CD14-positive monocyte (primary cell): Measurements from ENCODE around the gene RTN4IP1. TPM values are rescaled to one million over a fixed set of nuclear protein-coding genes. Genes with fewer than 3 reads are reported as not detected.
"Not testable (repeated sequence)": the region's sequence is repeated elsewhere in the genome, so short reads cannot be mapped to it uniquely, and the experiment has no call there.

Source experiments
- DNase-seq, 3 donors: peaks; one replicate each; pipeline ENCODE4 v3.0.0-alpha.2; 2011 to 2022
- H2AFZ ChIP-seq: 2 replicates; pipeline ENCODE4 v1.6.0; 2012; ENCODE audit warnings: mild to moderate bottlenecking, low read depth, low read length, inconsistent platforms; ENCODE audit not compliant: insufficient read depth, poor library complexity, severe bottlenecking
- H3K27ac ChIP-seq, 2 donors: 1 replicate in 1 of 2; 2 replicates in 1 of 2; pipeline ENCODE4 v1.5.1; 2012 to 2013; ENCODE audit warnings: low read length in 2 of 2, control low read depth in 1 of 2, inconsistent platforms in 1 of 2, low read depth in 1 of 2, mild to moderate bottlenecking in 1 of 2
- H3K27me3 ChIP-seq, 2 donors: one replicate each; pipeline versions ENCODE4 v1.6.0 to v1.6.1; 2011 to 2013; ENCODE audit warnings: low read length in 2 of 2; ENCODE audit not compliant: control insufficient read depth in 2 of 2, insufficient read depth in 2 of 2
- H3K36me3 ChIP-seq, 2 donors: replicated peaks in 1 of 2; 1 replicate in 1 of 2; 2 replicates in 1 of 2; pipeline versions ENCODE4 v1.5.1 to v1.6.1; 2012 to 2013; ENCODE audit warnings: low read length in 2 of 2, control low read depth in 1 of 2, inconsistent platforms in 1 of 2, mild to moderate bottlenecking in 1 of 2; ENCODE audit not compliant: insufficient read depth in 2 of 2, control insufficient read depth in 1 of 2
- H3K4me1 ChIP-seq, 2 donors: 1 replicate in 1 of 2; 2 replicates in 1 of 2; pipeline versions ENCODE4 v1.5.1 to v1.6.1; 2012 to 2013; ENCODE audit warnings: low read length in 2 of 2, control low read depth in 1 of 2, inconsistent platforms in 1 of 2, mild to moderate bottlenecking in 1 of 2, moderate library complexity in 1 of 2; ENCODE audit not compliant: insufficient read depth in 2 of 2, control insufficient read depth in 1 of 2
- H3K4me2 ChIP-seq: replicated peaks from 2 replicates; pipeline ENCODE3; 2012; ENCODE audit warnings: low read length, moderate library complexity, mild to moderate bottlenecking; ENCODE audit not compliant: poor library complexity, severe bottlenecking; ENCODE audit errors: extremely low read depth
- H3K4me3 ChIP-seq, 3 experiments: fragments of 200-600 bp in 1 of 3; sonication (generic) in 1 of 3; replicated peaks in 1 of 3; 1 replicate in 2 of 3; 2 replicates in 1 of 3; pipeline ENCODE4 v1.5.1; 2011 to 2013; ENCODE audit warnings: low read length in 3 of 3, mild to moderate bottlenecking in 3 of 3, control low read depth in 2 of 3, low read depth in 2 of 3, inconsistent platforms in 1 of 3, moderate library complexity in 1 of 3
- H3K79me2 ChIP-seq: 2 replicates; pipeline ENCODE4 v1.6.0; 2012; ENCODE audit warnings: mild to moderate bottlenecking, control low read depth, inconsistent platforms, low read length, moderate library complexity; ENCODE audit not compliant: insufficient read depth
- H3K9ac ChIP-seq: 2 replicates; pipeline ENCODE4 v1.6.0; 2017; ENCODE audit warnings: low read length, mild to moderate bottlenecking; ENCODE audit not compliant: insufficient read depth, poor library complexity, severe bottlenecking
- H3K9me3 ChIP-seq, 2 donors: replicated peaks in 1 of 2; 1 replicate in 1 of 2; 2 replicates in 1 of 2; pipeline versions ENCODE4 v1.5.1 to v1.6.1; 2012 to 2013; ENCODE audit warnings: low read length in 2 of 2, control low read depth in 1 of 2; ENCODE audit not compliant: control insufficient read depth in 1 of 2, insufficient read depth in 1 of 2
- H4K20me1 ChIP-seq: 2 replicates; pipeline ENCODE4 v1.6.0; 2012; ENCODE audit warnings: mild to moderate bottlenecking, low read length, control low read depth, moderate library complexity; ENCODE audit not compliant: insufficient read depth
- H3K27ac Mint-ChIP-seq, 7 donors: one replicate each; pipeline ENCODE4 v1.8.0; 2020; ENCODE audit warnings: mild to moderate bottlenecking in 7 of 7, mixed read lengths in 7 of 7, moderate library complexity in 6 of 7, inconsistent platforms in 2 of 7
- H3K27me3 Mint-ChIP-seq, 3 donors: one replicate each; pipeline ENCODE4 v1.8.0; 2021 to 2022; ENCODE audit warnings: low read depth in 3 of 3, mild to moderate bottlenecking in 3 of 3, mixed read lengths in 3 of 3, moderate library complexity in 3 of 3, inconsistent platforms in 1 of 3
- H3K36me3 Mint-ChIP-seq, 2 donors: one replicate each; pipeline ENCODE4 v1.8.0; 2020; ENCODE audit warnings: mixed read lengths in 2 of 2, inconsistent platforms in 1 of 2, mild to moderate bottlenecking in 1 of 2
- H3K4me1 Mint-ChIP-seq: one replicate; pipeline ENCODE4 v1.8.0; 2020; ENCODE audit warnings: mild to moderate bottlenecking, mixed read lengths
- H3K4me3 Mint-ChIP-seq, 2 donors: one replicate each; pipeline ENCODE4 v1.8.0; 2020; ENCODE audit warnings: mild to moderate bottlenecking in 2 of 2, mixed read lengths in 2 of 2, moderate library complexity in 1 of 2
- H3K9me3 Mint-ChIP-seq, 7 donors: one replicate each; pipeline ENCODE4 v1.8.0; 2020 to 2022; ENCODE audit warnings: mixed read lengths in 7 of 7, mild to moderate bottlenecking in 6 of 7, moderate library complexity in 6 of 7, inconsistent platforms in 2 of 7
- WGBS: methylation state at CpG from one replicate; pipeline ENCODE4 v1.1.5; 2013; ENCODE audit warnings: missing lambda C conversion rate; ENCODE audit not compliant: insufficient coverage; 5-methylcytosine and 5-hydroxymethylcytosine counted together
- intact Hi-C, 2 donors: fragments of 100-400 bp; cut with micrococcal nuclease; formaldehyde crosslinking; loops; one replicate each; pipeline versions ENCODE4 v1.15.0 to v1.15.1; 2023
- polyA plus RNA-seq, 3 donors: library from polyadenylated mRNA; depleted of rRNA in 1 of 3; unstranded in 2 of 3; stranded (reverse) in 1 of 3; fragments of 300-500 nt in 2 of 3; fragments of >200 nt in 1 of 3; fragmentation: Illumina TruSeq in 2 of 3; gene quantifications; 1 replicate in 2 of 3; 2 replicates in 1 of 3; pipeline ENCODE4 v1.2.3, GENCODE V29; 2012 to 2021
- TF ChIP-seq, protein P1 (sequence below): fragments of 200-600 bp; IDR thresholded peaks from one replicate; pipeline ENCODE4 v1.8.0; 2022; ENCODE audit warnings: antibody characterized with exemption, mild to moderate bottlenecking

Gene RTN4IP1
- polyA plus RNA-seq, 3 donors = 3.5 to 6.7 (median 4.5) TPM

DNA sequence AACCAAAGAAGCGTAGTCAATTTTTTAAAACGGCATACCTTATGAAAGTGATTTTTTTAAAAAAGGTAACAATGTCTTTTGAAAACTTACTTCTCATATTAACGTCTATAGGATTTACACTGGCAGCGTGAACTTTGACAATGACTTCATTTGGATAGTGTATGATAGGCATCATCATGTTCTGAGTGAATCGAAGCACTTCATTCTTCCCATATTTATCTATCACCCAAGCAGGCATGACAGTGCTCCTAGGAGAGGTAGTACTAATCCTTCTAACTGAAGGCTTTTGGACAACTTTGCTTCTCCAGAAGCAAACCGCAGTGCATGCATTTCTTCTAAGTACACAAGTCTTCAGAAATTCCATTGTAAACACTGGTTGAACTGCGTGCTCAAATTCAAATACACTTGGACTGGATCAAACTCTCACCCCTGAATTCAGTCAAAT, 618 bp downstream of the RTN4IP1 start:
- no peaks in the 10 kb centered on the region for H4K20me1 ChIP-seq
- H2AFZ ChIP-seq = peak overlapping the region; percentile 94
- 0% methylated on average over 2 of the region's 7 CpGs for WGBS
- H3K4me2 ChIP-seq = peak overlapping the region; percentile 77
- peak overlapping the region; percentile 95 for H3K4me3 Mint-ChIP-seq
- peak overlapping the region; percentile 95 to 99 (median 98) for H3K27ac Mint-ChIP-seq
- H3K36me3 ChIP-seq = no peaks in the 10 kb centered on the region
- intact Hi-C loops = loop anchor here in 1 of 2 donors (5.0 kb wide), 1 partner anchor 181 kb away; no protein-coding TSS in a partner anchor
- peaks cover 48% of the 10 kb centered on the region for H3K79me2 ChIP-seq
- H3K27ac ChIP-seq = peak overlapping the region; percentile 90 to 93
- TF ChIP-seq, protein P1, sequence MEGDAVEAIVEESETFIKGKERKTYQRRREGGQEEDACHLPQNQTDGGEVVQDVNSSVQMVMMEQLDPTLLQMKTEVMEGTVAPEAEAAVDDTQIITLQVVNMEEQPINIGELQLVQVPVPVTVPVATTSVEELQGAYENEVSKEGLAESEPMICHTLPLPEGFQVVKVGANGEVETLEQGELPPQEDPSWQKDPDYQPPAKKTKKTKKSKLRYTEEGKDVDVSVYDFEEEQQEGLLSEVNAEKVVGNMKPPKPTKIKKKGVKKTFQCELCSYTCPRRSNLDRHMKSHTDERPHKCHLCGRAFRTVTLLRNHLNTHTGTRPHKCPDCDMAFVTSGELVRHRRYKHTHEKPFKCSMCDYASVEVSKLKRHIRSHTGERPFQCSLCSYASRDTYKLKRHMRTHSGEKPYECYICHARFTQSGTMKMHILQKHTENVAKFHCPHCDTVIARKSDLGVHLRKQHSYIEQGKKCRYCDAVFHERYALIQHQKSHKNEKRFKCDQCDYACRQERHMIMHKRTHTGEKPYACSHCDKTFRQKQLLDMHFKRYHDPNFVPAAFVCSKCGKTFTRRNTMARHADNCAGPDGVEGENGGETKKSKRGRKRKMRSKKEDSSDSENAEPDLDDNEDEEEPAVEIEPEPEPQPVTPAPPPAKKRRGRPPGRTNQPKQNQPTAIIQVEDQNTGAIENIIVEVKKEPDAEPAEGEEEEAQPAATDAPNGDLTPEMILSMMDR = no peak
- peaks cover 0 to 11% of the 10 kb centered on the region in 2 donors for H3K36me3 Mint-ChIP-seq
- peak overlapping the region; percentile 86 to 95 (median 88) for H3K4me3 ChIP-seq
- H3K9me3 Mint-ChIP-seq = no peaks in the 10 kb centered on the region
- peaks cover 17 to 22% of the 10 kb centered on the region in 2 donors for H3K4me1 ChIP-seq
- H3K4me1 Mint-ChIP-seq = peaks cover 20% of the 10 kb centered on the region
- H3K9ac ChIP-seq = peak overlapping the region; percentile 82
- no peaks in the 10 kb centered on the region for H3K27me3 ChIP-seq
- no peak for DNase-seq
- no peaks in the 10 kb centered on the region for H3K9me3 ChIP-seq
- H3K27me3 Mint-ChIP-seq = peaks cover 0 to 3% (median 0%) of the 10 kb centered on the region in 3 donors

DNA sequence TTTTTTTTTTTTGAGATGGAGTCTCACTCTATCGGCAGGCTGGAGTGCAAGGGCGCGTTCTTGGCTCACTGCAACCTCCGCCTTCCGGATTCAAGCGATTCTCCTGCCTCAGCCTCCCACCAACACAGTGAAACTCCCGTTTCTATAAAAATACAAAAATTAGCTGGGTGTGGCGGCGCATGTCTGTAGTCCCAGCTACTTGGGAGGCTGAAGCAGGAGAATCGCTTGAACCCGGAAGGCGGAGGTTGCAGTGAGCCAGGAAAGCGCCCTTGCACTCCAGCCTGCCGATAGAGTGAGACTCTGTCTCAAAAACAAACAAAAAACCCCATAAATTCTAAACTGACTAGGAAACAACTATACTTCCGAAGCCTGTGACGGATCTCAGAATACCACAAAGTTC, 1.5 kb downstream of the RTN4IP1 start:
- H3K9me3 Mint-ChIP-seq, H3K9ac ChIP-seq, H3K36me3 Mint-ChIP-seq, H3K36me3 ChIP-seq, H3K27me3 Mint-ChIP-seq, DNase-seq, H3K27ac ChIP-seq, H2AFZ ChIP-seq, H3K27me3 ChIP-seq, H3K9me3 ChIP-seq, H4K20me1 ChIP-seq, H3K4me3 ChIP-seq, H3K4me2 ChIP-seq, H3K4me3 Mint-ChIP-seq: not testable (repeated sequence)
- Histone ChIP-seq H3K79me2 (peaks cover 38% of the 10 kb centered on the region), H3K4me1 (peaks cover 17 to 22% of the 10 kb centered on the region in 2 donors)
- H3K27ac Mint-ChIP-seq = peak overlapping the region in 2 of 7 donors; percentile 42 to 95
- WGBS = 88% methylated on average over 6 of the region's 16 CpGs
- H3K4me1 Mint-ChIP-seq = peaks cover 20% of the 10 kb centered on the region
- intact Hi-C loops = loop anchor here in 1 of 2 donors (5.0 kb wide), 1 partner anchor 180 kb away; no protein-coding TSS in a partner anchor
